ENCODE measurements around the gene NELFB.

NELFB gene

DNA sequence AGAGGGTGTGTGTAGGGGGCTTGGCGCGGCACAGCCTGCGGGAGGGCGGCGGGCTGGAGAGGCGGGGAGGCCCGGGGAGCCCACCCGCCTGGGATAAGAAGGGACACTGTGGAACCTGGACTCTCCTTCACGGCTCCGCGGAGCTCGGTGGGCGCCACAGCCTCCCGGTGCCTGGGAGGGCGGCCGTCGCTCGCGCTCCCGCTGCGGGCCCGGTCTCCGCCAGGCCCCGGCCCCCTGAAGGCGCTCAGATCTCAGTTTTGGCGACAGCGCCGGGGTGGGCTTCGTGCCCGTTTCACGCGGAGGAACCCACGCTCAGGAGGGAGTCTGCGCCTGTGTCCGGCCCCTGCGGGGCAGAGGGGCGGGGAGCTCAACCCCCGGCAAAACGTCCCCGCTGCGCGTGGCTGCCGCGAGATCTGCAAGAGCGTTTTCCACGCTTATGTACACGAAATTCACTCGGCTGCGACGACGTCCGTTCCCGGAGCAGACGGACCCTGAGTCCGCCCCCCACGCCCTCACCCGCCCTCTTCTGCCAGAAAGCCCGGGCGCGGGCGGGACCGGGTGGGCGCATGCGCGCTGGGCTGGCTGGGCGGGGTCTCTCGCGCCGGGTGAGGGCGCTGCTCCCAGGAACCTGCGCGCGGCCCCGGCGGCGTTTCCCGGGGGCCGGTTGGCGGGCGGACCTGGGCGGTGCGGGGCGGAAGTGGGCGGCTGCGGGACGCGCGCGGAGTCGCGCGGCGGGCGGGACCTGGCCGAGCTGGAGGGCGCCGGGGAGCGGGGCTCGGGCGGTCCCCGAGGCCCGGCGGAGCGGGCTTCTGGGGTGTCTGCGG lies at the start of gene NELFB:
Gene NELFB (plus strand): TSS at position 704 of the 824 bp plus-strand sequence.
- no peak for FAIRE-seq

DNA sequence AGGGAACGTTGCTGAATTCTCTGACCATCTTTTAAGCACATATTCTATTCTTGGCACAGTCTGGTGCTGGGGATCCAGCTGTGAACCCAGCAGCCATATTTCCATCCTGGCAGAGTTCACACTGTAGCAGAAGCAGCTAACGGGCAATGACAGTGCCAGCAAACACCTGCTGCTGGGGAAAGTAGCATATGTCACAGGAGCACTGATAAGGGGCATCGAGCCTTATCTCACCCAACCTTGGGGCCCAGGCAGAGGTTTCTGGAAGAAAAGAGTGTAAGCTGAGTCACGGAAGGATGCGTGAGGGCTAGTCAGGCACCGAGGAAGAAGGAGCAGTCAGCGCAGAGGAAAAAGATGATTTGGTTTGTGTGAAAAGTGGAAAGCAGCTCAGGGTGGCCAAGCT lies 48.5 kb upstream of the NELFB start:
- no peak for FAIRE-seq

DNA sequence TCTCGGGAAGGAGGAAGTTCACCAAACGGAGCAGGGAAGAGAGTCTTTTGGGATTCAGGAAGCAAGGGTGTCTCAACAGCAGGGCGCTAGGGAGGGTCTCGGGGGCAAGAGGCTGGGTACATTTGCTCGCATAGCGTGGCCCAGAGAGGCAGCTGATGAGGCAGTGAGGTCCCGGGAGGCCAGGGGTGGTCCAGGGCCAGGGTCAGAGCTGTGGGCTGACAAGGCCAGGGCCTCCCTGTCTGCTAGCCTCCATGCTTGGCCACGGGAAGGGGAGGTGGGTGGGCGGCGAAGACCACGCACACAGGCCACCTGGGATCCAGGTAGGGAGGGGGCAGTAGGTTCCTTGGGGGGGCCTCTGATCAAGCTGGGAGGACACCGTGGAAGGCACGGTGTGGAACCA lies 43.6 kb upstream of the NELFB start:
- FAIRE-seq = no peak

DNA sequence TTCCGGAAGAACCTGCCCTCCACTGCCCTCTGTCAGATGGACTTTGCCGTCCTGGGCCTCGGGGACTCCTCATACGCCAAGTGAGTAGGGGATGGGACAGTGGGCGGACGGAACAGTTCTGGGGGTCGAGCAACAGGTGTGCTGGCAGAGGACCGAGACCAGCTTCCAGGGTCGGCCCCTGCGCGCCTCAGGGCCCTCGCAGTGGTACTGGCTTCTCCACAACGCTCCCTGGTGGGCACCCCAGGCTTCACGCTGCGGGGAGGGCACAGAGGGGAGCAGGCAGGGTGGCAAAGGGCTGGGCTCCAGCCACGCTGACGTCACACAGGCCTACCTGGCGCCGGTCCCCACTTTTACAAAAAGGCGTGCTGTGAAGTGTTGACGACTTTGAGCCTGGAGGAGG lies 42.6 kb upstream of the NELFB start:
- no peak for FAIRE-seq

DNA sequence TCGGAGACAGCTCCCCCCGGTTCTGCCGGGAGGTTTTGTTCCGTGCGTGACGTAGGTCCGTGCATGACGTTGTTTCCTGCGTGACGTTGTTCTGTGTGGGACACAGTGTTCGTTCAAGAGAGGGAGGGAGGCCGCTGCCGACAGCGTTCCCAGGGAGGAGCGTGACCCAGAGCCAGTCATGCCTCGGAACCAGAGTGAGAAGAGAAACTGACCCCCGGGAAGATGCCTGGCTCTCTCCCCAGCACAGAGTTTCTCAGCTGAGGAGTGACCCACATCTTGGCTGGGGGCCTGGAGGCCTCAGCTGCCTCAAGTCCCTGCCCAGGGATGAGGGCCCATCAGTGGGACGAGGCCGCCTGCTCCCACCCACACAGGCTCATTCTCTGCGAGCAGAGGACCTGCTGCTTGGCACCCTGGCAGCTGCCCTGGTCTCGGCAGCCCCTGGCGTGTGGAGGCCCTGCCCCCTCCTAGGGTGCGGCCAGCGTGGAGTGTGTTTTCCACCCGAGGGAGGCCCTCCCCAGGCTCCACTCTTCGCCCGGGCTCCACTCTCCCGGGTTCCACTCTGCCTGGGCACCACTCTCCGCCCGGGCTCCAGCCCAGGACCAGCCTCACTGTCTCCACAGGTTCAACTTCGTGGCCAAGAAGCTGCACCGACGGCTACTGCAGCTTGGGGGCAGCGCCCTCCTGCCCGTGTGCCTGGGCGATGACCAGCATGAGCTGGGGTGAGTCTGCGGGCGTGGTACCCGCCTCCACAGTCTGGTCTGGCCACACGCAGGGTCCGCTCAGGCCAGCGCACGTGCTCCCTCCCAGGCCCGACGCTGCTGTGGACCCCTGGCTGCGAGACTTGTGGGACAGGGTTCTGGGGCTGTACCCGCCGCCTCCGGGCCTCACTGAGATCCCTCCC lies 41.7 kb upstream of the NELFB start:
- FAIRE-seq = no peak

DNA sequence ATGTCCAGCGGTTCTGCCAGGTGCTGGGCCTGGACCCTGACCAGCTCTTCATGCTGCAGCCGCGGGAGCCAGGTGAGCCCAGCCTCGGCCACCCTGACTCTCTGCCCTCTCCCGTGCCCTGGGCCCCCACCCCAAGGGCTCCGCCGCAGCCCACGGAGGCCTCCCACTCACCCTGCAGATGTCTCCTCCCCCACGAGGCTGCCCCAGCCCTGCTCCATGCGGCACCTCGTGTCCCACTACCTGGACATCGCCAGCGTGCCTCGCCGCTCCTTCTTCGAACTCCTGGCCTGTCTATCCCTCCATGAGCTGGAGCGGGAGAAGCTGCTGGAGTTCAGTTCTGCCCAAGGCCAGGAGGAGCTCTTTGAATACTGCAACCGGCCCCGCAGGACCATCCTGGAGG lies 40.5 kb upstream of the NELFB start:
- no peak for FAIRE-seq

DNA sequence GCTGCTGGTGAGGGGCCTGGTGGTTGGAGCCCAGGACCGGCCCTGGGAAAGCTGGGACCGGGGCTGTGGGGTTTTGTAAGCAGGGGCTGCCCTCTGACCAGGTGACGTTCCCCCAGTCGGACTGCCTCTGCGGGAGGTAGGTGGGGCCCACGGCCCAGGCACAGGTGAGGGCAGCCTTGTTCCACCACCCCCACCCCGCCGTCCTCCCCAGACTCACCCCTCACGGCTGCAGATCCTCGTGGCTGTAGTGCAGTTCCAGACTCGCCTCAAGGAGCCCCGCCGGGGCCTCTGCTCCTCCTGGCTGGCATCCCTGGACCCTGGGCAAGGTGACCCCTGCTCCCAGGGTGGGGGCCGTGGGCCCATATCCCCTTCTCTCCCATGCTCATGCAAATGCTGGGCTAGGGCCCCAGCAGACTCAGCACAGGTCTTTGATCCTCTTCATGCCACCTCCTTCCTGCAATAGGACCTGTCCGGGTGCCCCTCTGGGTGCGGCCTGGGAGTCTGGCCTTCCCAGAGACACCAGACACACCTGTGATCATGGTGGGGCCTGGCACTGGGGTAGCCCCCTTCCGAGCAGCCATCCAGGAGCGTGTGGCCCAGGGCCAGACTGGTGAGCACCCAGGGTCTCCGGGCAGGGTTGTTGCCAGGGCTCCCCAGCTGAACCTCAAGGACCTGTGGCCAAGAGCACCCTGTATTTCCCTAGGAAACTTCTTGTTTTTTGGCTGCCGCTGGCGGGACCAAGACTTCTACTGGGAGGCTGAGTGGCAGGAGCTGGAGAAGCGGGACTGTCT lies 39.7 kb upstream of the NELFB start:
- no peak for FAIRE-seq

DNA sequence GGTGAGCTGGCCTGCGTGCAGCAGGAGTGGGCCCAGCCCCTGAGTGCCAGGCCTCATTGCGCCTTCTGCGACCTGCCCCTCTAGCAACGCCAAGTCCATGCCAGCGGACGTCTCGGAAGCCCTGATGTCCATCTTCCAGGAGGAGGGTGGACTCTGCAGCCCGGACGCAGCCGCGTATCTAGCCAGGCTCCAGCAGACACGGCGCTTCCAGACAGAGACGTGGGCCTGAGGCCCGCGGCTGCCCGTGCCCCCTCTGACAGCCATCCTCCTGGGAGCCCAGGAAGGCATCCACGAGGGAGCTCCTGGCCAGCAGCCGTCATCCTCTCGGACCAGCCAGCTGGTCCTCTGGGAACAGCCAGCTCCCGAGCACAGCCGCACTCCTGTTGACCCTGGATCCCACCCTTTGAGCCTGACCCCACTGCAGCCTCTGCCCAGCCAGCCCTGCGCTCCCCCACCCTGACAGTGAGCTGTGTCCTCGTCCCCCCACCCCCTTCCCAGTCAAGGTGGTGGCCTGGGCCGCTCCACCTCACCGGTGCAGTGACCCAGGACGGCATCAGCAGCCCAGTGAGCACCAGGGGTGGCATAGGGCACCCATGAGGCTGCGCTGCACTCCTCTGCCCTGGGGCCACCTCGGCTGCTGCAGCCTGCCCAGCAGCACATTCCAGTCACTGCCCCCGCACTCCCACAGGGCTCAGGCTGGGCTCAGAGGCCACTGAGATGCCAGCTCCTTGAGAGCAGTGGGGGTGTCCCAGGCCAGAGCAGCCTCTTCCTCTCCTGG lies 38.8 kb upstream of the NELFB start:
- FAIRE-seq = no peak

DNA sequence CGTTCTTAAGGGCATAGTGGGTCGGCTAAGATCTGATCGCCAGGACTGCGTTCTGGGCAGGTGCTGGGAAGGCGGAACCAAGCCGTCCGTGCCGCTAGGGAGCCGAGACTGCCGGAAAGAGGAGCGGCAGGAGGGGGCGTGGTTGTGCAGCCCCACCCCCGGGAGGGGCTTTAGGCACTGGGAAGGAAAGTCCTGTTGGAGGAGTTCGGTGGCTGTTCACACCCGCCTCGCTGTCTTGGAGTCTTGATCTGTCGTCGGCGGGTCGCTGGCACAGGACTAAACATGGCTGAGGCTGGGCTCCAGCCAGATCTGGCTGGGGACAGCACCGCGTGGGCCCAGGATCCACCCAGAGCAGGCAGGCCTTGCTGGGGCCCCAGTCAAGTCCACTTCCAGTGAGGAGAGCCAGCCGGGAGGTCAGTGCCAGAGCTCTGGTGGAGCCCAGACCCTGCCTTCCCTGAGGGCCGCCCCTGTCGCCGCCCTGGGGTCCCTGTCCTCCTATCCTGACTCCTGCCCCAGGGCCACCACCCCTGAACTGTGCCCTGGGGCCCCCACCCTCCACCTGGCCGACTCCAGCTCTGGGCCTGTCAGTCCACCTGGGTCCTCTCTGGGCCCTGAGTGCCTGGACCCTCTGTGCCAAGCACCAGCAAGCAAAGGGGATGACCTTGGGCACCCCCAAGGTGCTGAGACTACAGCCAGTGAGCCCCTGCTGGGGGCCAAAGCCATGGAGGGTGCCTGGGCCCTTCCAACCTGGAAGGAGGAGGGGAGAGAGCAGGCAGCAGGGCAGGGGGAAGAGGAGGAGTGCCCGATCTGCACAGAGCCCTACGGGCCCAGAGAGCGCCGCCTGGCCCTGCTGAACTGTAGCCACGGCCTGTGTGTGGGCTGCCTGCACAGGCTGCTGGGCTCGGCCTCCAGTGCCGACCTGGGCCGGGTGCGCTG lies 37.6 kb upstream of the NELFB start:
- FAIRE-seq = no peak

DNA sequence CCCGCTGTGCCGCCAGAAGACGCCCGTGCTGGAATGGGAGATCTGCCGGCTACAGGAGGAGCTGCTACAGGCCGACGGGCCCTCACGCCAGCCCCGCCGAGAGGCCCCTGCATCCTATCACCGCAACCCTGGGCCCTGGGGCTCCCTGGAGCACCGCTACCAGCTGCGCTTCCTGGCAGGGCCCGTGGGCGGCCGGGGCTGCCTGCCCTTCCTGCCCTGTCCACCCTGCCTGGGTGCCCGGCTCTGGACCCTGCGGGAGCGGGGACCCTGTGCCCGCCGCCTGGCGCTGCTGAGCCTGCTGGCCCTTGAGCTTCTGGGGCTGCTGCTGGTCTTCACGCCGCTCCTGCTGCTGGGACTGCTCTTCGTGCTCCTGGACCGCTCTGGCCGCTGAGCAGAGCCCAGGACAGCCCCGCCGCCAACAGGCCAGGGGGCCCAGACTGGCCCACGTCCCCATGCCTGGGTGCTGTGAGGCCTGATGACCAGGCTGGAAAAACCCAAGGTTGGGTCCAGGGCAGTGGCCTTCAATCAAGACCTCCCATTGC lies 36.8 kb upstream of the NELFB start:
- no peak for FAIRE-seq

DNA sequence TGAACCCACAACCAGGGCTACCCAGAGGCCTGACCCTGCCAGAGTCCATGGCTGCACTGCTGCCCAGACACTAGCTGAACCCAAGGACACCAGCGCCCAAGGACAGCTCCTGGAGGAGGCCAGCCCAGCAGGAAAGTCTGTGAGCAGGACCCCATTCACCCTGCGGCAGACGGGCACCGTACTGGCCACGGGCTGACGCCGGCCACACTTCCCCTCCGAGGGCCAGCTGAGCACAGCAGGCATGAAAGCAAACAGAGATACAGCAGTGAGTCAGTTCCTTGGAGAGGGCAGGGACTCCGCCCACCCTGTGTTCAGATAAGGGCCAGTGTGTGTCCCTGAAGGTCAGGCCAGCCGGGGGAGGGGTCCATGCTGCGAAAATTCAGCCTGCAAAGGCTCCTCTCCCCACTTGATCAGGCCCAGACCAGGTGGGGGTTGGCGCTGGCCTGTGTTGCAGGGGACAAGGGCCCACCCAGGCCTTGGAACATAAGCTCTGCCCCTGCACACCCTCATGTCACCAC lies 36.3 kb upstream of the NELFB start:
- FAIRE-seq = no peak

DNA sequence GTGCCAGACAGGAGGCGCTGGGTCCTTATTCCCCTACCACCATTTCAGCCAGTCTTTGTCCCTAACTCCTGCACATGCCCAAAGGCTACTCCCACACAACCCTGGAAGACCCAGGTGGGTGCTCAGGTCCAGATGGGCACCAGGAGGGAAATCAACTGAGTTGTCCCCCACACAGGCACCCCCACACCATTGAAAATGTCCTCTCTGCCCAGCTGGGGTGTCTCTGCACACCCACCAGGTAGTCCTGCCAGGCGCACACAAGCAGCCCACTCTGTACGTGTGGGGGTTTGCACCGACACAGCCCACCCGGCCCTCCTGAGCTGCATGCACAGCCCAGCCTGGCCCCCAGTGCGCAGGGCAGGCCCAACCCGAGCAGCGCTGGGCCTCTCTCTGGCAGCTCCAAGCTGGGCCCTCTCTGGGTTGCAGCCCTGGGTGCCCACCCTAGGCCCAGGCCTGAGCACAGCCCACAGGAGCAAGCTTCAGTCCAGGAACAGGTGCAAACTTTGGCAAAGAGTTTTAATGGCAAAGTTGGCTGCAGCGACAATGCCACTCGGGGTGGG lies 35.3 kb upstream of the NELFB start:
- no peak for FAIRE-seq

DNA sequence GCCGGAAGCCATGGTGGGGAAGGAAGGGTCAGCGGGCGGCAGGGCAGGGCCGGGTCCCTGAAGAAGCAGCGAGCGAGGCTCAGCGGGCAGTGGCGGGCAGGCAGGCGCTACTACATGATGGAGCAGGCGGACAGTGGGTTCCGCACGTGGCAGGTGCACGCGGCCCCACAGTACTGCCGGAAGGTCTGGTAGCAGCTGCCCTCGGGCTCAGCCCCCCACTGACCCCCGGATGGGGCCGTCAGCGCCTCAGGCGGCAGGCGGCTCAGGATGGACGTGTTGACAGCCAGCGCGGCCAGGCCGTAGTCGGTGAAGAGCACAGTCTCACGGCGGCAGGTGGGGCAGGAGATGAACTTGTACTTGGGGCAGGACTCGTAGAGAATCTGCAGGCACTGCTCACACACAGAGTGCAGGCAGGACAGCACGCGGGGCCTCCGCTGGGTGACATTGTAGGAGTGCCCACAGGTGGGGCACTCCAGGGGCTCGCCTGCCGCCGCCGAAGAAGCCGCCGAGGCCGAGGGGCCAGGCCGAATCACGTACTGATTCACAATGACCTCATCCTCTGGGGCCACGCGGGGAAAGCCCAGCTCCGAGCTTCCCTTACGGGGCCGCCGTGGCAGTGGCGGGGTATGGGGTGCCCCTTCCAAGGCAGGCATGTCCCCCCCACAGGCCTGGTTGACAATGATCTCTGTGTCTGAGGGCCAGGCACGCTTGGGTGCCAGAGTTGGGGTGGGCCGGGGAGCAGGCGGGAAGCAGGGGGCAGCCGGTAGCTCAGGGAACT lies 34.6 kb upstream of the NELFB start:
- no peak for FAIRE-seq

DNA sequence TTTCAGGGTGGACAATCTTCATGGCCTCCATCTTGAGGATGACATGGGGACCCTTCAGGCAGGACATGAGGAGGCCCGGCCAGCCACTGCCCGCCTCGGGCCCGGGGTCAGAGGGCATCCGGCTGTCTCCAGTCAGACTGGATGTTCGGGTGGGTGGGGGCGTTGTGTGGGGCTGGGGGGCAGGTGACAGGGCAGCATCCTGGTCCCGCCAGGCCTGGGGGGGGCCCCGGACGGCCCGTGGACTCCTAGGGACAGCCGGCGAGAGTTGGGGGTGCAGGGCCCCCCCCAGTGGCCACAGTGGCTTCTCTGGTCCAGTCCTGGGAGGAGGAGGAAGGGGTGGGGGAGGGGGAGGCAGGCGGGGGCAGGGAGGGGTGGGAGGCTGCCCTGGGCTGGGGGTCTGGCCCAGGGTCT lies 34.0 kb upstream of the NELFB start:
- FAIRE-seq = no peak

DNA sequence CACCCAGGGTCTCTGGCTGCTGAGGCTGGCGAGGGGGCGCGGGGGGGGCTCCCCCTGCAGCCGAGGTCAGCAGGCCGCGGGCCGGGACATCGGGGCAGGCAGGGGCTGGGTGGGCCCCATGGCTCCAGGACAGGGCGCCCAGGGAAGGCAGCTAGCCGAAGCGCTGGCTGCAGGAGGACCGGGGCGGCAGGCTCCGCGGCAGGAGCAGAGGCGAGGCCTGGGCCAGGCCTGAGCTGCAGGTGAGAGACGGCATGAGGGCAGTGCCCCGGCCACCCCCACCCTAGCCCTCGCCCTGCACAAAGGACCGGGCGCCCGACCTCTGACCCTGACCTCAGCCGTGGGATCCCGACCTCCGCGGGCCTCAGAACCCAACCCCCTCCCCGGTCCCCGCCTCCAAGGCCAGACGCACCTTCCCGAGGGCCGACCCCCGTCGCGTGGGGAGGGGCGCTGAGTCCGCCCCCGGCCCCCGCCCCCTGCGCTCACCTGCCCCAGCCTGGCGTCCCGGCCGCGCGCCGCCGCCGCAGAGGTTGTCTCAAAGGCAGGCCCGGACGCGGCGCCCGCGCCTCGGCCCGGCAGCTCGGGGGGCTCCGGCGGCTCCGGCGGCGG lies 33.5 kb upstream of the NELFB start:
- FAIRE-seq = no peak

DNA sequence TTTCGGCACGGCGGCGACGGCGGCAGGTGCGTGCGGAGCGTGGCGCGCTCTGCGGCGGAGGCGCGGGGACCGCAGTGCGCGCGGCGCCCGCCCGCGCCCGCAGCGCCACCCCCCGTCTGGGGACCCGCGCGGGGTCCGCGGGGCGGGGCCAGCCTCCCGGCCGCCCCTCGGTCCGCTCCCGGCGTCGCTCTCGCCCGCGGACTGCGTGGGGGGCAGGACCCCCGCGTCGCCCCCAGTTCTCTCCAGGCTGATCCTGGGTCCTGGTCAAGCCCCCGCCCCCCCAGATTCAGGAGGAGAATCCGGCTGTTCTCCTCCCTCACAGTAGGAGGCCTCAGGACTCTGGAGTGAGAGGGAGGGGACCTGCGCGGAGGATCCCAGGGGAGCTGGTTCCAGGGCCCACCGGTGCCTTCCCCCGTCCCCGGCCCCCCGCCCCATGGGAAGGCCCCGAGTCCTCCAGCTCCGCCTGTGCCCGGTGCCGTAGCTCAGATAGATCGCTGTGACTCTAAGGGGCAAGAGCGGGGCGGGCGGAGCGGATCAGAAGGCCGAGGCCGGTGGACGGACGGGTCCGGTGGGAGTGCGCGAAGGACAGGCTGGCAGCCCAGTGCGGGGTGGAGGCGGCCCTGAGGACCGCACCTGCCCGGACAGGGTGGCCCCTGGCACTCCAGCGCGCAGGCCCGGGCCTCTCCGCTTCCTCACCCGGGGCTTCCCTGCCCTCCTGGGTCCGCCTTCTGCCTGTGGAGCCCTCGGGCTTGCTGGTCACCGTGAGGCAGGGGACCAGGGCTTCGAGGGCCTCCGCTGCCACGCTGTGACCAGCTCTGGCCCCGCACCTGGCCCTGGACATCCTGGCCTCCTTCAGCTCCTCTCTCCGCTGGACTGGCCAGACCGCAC lies 32.7 kb upstream of the NELFB start, which contains the start of gene RNF208:
Gene RNF208 (minus strand): TSS at position 51 of the 888 bp plus-strand sequence. CDS start 1,028 bp downstream, outside the sequence.
- FAIRE-seq = no peak

DNA sequence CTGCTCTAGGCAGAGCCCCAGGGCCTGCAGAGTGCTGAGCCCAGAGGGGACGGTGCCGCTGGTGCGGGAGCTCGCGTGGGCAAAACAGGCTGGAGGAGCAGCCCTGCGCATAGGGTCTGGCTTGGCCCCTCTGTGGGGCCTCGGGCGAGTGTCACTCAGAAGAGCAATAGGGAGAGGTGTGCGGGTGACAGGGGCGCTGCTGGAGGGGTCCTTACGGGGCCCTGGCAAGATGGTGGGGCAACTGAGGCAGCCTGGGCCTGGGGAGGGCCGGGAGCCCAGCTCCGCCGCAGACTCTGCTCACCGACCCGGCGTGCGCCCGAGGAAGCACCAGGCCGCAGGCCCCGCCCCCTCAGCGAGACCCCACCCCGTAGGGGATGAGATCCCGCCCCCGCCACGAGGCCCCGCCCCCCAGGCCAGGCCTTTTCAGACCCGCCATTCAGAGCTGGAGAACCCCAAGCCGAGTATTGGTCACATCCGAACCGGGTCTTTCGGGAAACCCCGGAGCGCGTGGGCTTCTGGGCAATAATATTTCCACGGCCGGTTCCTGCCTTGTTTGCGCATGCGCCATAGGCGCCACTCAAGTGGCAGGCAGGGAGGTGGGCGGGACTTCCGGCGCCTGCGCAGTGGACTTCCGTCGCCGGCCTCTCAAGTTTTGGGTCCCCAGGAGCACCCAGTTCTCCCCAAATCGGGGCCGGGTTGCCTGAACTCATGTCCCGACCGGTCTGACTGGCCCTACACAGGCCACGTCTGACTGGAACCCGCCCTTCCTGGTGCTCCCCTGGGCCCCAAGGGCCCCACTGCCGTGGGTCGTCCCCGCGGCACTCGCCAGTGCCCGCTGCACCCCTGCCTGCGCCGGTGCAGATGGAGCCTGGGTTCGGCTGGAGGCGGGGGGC lies 31.8 kb upstream of the NELFB start:
- FAIRE-seq = peak; percentile 86
